H9 (cell line): ENCODE data around the gene DCTN3. TPM values are rescaled to one million over a fixed set of nuclear protein-coding genes. Genes with fewer than 3 reads are reported as not detected.

Source experiments
- DNase-seq: peaks from one replicate; pipeline ENCODE4 v3.0.0-alpha.2; 2017
- H2AFZ ChIP-seq: one replicate; pipeline ENCODE4 v1.6.1; 2013; ENCODE audit warnings: mild to moderate bottlenecking, low read length, control low read depth, moderate library complexity
- H2AK5ac ChIP-seq: 2 replicates; pipeline ENCODE4 v1.6.1; 2013; ENCODE audit warnings: low read length, control low read depth, mixed read lengths; ENCODE audit not compliant: insufficient read length
- H2BK120ac ChIP-seq: one replicate; pipeline ENCODE4 v1.6.1; 2013; ENCODE audit warnings: low read depth, mild to moderate bottlenecking, low read length, control low read depth, inconsistent platforms; ENCODE audit not compliant: poor library complexity, severe bottlenecking
- H2BK12ac ChIP-seq: 2 replicates; pipeline ENCODE4 v1.6.1; 2013; ENCODE audit warnings: low read length, control low read depth, mixed read lengths, low read depth; ENCODE audit not compliant: insufficient read length
- H2BK15ac ChIP-seq: 2 replicates; pipeline ENCODE4 v1.6.1; 2013; ENCODE audit warnings: low read depth, low read length, control low read depth
- H2BK20ac ChIP-seq: one replicate; pipeline ENCODE4 v1.6.1; 2013; ENCODE audit warnings: low read depth, mild to moderate bottlenecking, low read length, control low read depth, inconsistent platforms; ENCODE audit not compliant: poor library complexity, severe bottlenecking
- H2BK5ac ChIP-seq: 2 replicates; pipeline ENCODE4 v1.6.1; 2013; ENCODE audit warnings: low read length, control low read depth, mixed read lengths; ENCODE audit not compliant: insufficient read length
- H3K14ac ChIP-seq: 2 replicates; pipeline ENCODE4 v1.6.1; 2013; ENCODE audit warnings: low read length, control low read depth; ENCODE audit not compliant: insufficient read depth
- H3K18ac ChIP-seq: 2 replicates; pipeline ENCODE4 v1.6.1; 2013; ENCODE audit warnings: low read depth, mild to moderate bottlenecking, mixed read lengths, low read length, control low read depth; ENCODE audit not compliant: insufficient read length
- H3K23ac ChIP-seq: 2 replicates; pipeline ENCODE4 v1.6.1; 2013; ENCODE audit warnings: low read length, control low read depth, mixed read lengths, low read depth; ENCODE audit not compliant: insufficient read length
- H3K23me2 ChIP-seq: 2 replicates; pipeline ENCODE4 v1.6.1; 2013; ENCODE audit warnings: low read depth, mild to moderate bottlenecking, mixed read lengths, low read length, control low read depth; ENCODE audit not compliant: insufficient read length, poor library complexity, severe bottlenecking
- H3K27ac ChIP-seq: 2 replicates; pipeline ENCODE4 v1.5.1; 2013; ENCODE audit warnings: low read length, control low read depth, mixed read lengths, low read depth; ENCODE audit not compliant: insufficient read length
- H3K27me3 ChIP-seq: 2 replicates; pipeline ENCODE4 v1.6.1; 2013; ENCODE audit warnings: low read length, control low read depth, inconsistent platforms; ENCODE audit not compliant: insufficient read depth
- H3K4ac ChIP-seq: 2 replicates; pipeline ENCODE4 v1.6.1; 2013; ENCODE audit warnings: low read depth, mild to moderate bottlenecking, control low read depth, inconsistent platforms, low read length, moderate library complexity
- H3K4me1 ChIP-seq: 2 replicates; pipeline ENCODE4 v1.6.1; 2013; ENCODE audit warnings: low read length, control low read depth, inconsistent platforms; ENCODE audit not compliant: insufficient read depth
- H3K4me2 ChIP-seq: 2 replicates; pipeline ENCODE4 v1.6.1; 2013; ENCODE audit warnings: low read length, control low read depth, mixed read lengths; ENCODE audit not compliant: insufficient read length, insufficient read depth
- H3K56ac ChIP-seq: 2 replicates; pipeline ENCODE4 v1.6.1; 2013; ENCODE audit warnings: low read depth, mild to moderate bottlenecking, mixed read lengths, low read length, control low read depth; ENCODE audit not compliant: insufficient read length
- H3K79me1 ChIP-seq: 2 replicates; pipeline ENCODE4 v1.6.1; 2013; ENCODE audit warnings: low read depth, mild to moderate bottlenecking, moderate library complexity, low read length, control low read depth, inconsistent platforms; ENCODE audit not compliant: insufficient read depth, poor library complexity, severe bottlenecking
- H3K79me2 ChIP-seq: 2 replicates; pipeline ENCODE4 v1.6.1; 2013; ENCODE audit warnings: low read length, control low read depth, inconsistent platforms; ENCODE audit not compliant: insufficient read depth
- H3K9ac ChIP-seq: 2 replicates; pipeline ENCODE4 v1.6.1; 2013; ENCODE audit warnings: low read length, control low read depth, mixed read lengths; ENCODE audit not compliant: insufficient read length; ENCODE audit errors: extremely low read depth
- H3K9me3 ChIP-seq: one replicate; pipeline ENCODE4 v1.6.1; 2013; ENCODE audit warnings: low read depth, low read length, inconsistent platforms; ENCODE audit not compliant: control insufficient read depth
- H3T11ph ChIP-seq: one replicate; pipeline ENCODE4 v1.6.1; 2013; ENCODE audit warnings: mild to moderate bottlenecking, low read length, control low read depth, inconsistent platforms
- H4K20me1 ChIP-seq: one replicate; pipeline ENCODE4 v1.6.1; 2013; ENCODE audit not compliant: control insufficient read depth, insufficient read length, insufficient read depth
- H4K5ac ChIP-seq: 2 replicates; pipeline ENCODE4 v1.6.1; 2013; ENCODE audit warnings: low read depth, mild to moderate bottlenecking, mixed read lengths, low read length, control low read depth; ENCODE audit not compliant: insufficient read length
- H4K8ac ChIP-seq: replicated peaks from 2 replicates; pipeline ENCODE4 v1.6.1; 2013; ENCODE audit warnings: low read length, control low read depth, mixed read lengths, low read depth; ENCODE audit not compliant: insufficient read length
- H4K91ac ChIP-seq: 2 replicates; pipeline ENCODE4 v1.6.1; 2013; ENCODE audit warnings: low read depth, mild to moderate bottlenecking, moderate library complexity, mixed read lengths, low read length, control low read depth; ENCODE audit not compliant: insufficient read length
- H3K27ac Mint-ChIP-seq, 3 experiments: 2 replicates in 2 of 3; 3 replicates in 1 of 3; pipeline ENCODE4 v1.8.0; 2020 to 2021; ENCODE audit warnings: mixed read lengths in 3 of 3, mild to moderate bottlenecking in 1 of 3, moderate library complexity in 1 of 3
- H3K27me3 Mint-ChIP-seq: 2 replicates; pipeline ENCODE4 v1.8.0; 2021; ENCODE audit warnings: low read depth, mild to moderate bottlenecking, moderate library complexity, mixed read lengths
- H3K36me3 Mint-ChIP-seq, 3 experiments: 2 replicates in 2 of 3; 3 replicates in 1 of 3; pipeline ENCODE4 v1.8.0; 2020 to 2021; ENCODE audit warnings: low read depth in 3 of 3, mixed read lengths in 3 of 3; ENCODE audit not compliant: insufficient read depth in 1 of 3
- H3K4me1 Mint-ChIP-seq, 2 experiments: 2 replicates each; pipeline ENCODE4 v1.8.0; 2020; ENCODE audit warnings: mixed read lengths in 2 of 2
- H3K4me3 Mint-ChIP-seq, 2 experiments: 2 replicates in 1 of 2; 3 replicates in 1 of 2; pipeline ENCODE4 v1.8.0; 2020 to 2021; ENCODE audit warnings: mild to moderate bottlenecking in 2 of 2, mixed read lengths in 2 of 2, moderate library complexity in 1 of 2
- H3K9me3 Mint-ChIP-seq, 2 experiments: 2 replicates in 1 of 2; 3 replicates in 1 of 2; pipeline ENCODE4 v1.8.0; 2020; ENCODE audit warnings: mild to moderate bottlenecking in 2 of 2, mixed read lengths in 2 of 2, moderate library complexity in 1 of 2
- WGBS: extraction: QIAGEN DNeasy Blood & Tissue Kit; methylation state at CpG from one replicate; pipeline ENCODE4 v1.1.7; 2013; ENCODE audit warnings: missing lambda C conversion rate, low lambda C conversion rate, mixed read lengths; ENCODE audit not compliant: insufficient read length; ENCODE audit errors: extremely low coverage; 5-methylcytosine and 5-hydroxymethylcytosine counted together
- total RNA-seq: library from RNA; stranded (reverse); gene quantifications from 2 replicates; pipeline ENCODE4 v1.2.1, GENCODE V29; 2021
- TF ChIP-seq, protein P1 (sequence below): fragments of 200-600 bp; sonication (generic); conservative IDR thresholded peaks from 3 replicates; pipeline ENCODE4 v1.8.0; 2021; ENCODE audit warnings: antibody characterized with exemption, mild to moderate bottlenecking

DCTN3 gene
- total RNA-seq, 1 experiment from 2014 or later, result 40.0 TPM

DNA sequence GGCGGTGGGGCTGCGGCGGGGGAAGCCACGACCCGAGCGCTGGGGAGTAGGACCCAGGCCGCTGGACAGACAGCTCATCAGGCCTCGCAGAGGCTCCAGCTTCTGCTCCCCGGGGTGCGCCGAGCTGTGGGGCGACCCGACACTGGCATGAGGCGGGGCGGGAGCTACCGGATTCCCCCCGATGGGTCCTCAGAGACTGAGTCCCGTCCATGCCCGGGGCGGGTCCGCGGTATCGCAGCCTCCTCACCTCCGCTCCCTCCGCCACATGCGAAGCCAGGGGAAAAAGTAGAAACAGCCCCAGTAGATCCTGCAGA is 44.7 kb upstream of the DCTN3 start:
- Histone ChIP-seq H3K18ac (no peak overlapping the region), H3K27ac (no peak overlapping the region), H3K23ac (no peak overlapping the region), H2AK5ac (no peak overlapping the region), H3T11ph (no peak overlapping the region), H2BK15ac (no peak overlapping the region), H2BK20ac (no peak overlapping the region), H3K56ac (no peak overlapping the region), H3K9me3 (no peaks in the 10 kb centered on the region), H3K4ac (no peak overlapping the region), H3K4me1 (no peaks in the 10 kb centered on the region), H4K20me1 (no peaks in the 10 kb centered on the region), H4K8ac (no peak overlapping the region), H2BK5ac (no peak overlapping the region), H3K9ac (no peak overlapping the region), H3K23me2 (peaks cover 13% of the 10 kb centered on the region), H2BK12ac (no peak overlapping the region), H4K91ac (no peak overlapping the region), H3K79me1 (no peaks in the 10 kb centered on the region), H4K5ac (no peak overlapping the region), H3K27me3 (no peaks in the 10 kb centered on the region), H3K4me2 (peak overlapping the region; percentile 87), H2AFZ (no peak overlapping the region), H3K79me2 (no peaks in the 10 kb centered on the region), H3K14ac (no peak overlapping the region), H2BK120ac (no peak overlapping the region)
- Mint-ChIP-seq H3K4me1 (peaks cover 7 to 8% of the 10 kb centered on the region in 2 experiments), H3K36me3 (peaks cover 24 to 25% (median 24%) of the 10 kb centered on the region in 3 experiments), H3K27me3 (peaks cover 6% of the 10 kb centered on the region), H3K27ac (no peak overlapping the region), H3K9me3 (peaks cover 10 to 13% of the 10 kb centered on the region in 2 experiments), H3K4me3 (peak overlapping the region; percentile 88 to 92)
- no CpG with 5 or more reads among the region's 26 CpGs for WGBS
- TF ChIP-seq, protein P1, sequence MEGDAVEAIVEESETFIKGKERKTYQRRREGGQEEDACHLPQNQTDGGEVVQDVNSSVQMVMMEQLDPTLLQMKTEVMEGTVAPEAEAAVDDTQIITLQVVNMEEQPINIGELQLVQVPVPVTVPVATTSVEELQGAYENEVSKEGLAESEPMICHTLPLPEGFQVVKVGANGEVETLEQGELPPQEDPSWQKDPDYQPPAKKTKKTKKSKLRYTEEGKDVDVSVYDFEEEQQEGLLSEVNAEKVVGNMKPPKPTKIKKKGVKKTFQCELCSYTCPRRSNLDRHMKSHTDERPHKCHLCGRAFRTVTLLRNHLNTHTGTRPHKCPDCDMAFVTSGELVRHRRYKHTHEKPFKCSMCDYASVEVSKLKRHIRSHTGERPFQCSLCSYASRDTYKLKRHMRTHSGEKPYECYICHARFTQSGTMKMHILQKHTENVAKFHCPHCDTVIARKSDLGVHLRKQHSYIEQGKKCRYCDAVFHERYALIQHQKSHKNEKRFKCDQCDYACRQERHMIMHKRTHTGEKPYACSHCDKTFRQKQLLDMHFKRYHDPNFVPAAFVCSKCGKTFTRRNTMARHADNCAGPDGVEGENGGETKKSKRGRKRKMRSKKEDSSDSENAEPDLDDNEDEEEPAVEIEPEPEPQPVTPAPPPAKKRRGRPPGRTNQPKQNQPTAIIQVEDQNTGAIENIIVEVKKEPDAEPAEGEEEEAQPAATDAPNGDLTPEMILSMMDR, result no peak
- no peak for DNase-seq
